Suprapubic skin (tissue), 4 donors: Measurements from ENCODE around the gene MYL12B. TPM values are rescaled to one million over a fixed set of nuclear protein-coding genes. Genes with fewer than 3 reads are reported as not detected.

Experiments used
- DNase-seq, 2 donors: peaks; one replicate each; pipeline ENCODE4 v3.0.0-alpha.2; 2019; ENCODE audit warnings: low spot score in 2 of 2
- H3K27ac ChIP-seq: fragments of 200-600 bp; sonication (generic); one replicate; pipeline ENCODE4 v1.5.1; 2019
- H3K27me3 ChIP-seq: fragments of 200-600 bp; sonication (generic); one replicate; pipeline ENCODE4 v1.5.1; 2019
- H3K36me3 ChIP-seq: fragments of 200-600 bp; sonication (generic); one replicate; pipeline ENCODE4 v1.5.1; 2019
- H3K4me1 ChIP-seq: fragments of 200-600 bp; sonication (generic); one replicate; pipeline ENCODE4 v1.5.1; 2019
- H3K4me3 ChIP-seq: fragments of 200-600 bp; sonication (generic); one replicate; pipeline ENCODE4 v1.5.1; 2019; ENCODE audit warnings: mild to moderate bottlenecking
- H3K9me3 ChIP-seq: fragments of 200-600 bp; sonication (generic); one replicate; pipeline ENCODE4 v1.5.1; 2019
- CTCF ChIP-seq, 2 donors: fragments of 200-600 bp in 1 of 2; fragments of 450-650 bp in 1 of 2; sonication (generic) in 1 of 2; IDR thresholded peaks; one replicate each; pipeline ENCODE4 v1.5.1; 2016 to 2019; ENCODE audit warnings: antibody characterized with exemption in 2 of 2, mild to moderate bottlenecking in 1 of 2, moderate library complexity in 1 of 2
- EP300 ChIP-seq: sonication (generic); formaldehyde crosslinking; IDR thresholded peaks from one replicate; pipeline ENCODE4 v1.6.1; 2017; ENCODE audit warnings: antibody characterized with exemption
- POLR2A ChIP-seq, 2 donors: fragments of 450-650 bp; IDR thresholded peaks; one replicate each; pipeline ENCODE4 v1.6.1; 2017; ENCODE audit warnings: antibody characterized with exemption in 2 of 2, mild to moderate bottlenecking in 2 of 2, moderate library complexity in 2 of 2
- POLR2AphosphoS5 ChIP-seq, 3 donors: sonication (generic); formaldehyde crosslinking; IDR thresholded peaks; one replicate each; pipeline ENCODE4 v1.6.1; 2017; ENCODE audit warnings: antibody characterized with exemption in 3 of 3
- WGBS: methylation state at CpG from one replicate; pipeline ENCODE4 v1.1.5; 2018; 5-methylcytosine and 5-hydroxymethylcytosine counted together
- total RNA-seq, 4 donors: library from RNA; depleted of rRNA; stranded (reverse); fragments of >200 nt; gene quantifications; one replicate each; pipeline ENCODE4 v1.1.0, GENCODE V29; 2016

Gene MYL12B
- total RNA-seq, 4 donors from 2014 or later = 182 to 333 (median 295) TPM

DNA sequence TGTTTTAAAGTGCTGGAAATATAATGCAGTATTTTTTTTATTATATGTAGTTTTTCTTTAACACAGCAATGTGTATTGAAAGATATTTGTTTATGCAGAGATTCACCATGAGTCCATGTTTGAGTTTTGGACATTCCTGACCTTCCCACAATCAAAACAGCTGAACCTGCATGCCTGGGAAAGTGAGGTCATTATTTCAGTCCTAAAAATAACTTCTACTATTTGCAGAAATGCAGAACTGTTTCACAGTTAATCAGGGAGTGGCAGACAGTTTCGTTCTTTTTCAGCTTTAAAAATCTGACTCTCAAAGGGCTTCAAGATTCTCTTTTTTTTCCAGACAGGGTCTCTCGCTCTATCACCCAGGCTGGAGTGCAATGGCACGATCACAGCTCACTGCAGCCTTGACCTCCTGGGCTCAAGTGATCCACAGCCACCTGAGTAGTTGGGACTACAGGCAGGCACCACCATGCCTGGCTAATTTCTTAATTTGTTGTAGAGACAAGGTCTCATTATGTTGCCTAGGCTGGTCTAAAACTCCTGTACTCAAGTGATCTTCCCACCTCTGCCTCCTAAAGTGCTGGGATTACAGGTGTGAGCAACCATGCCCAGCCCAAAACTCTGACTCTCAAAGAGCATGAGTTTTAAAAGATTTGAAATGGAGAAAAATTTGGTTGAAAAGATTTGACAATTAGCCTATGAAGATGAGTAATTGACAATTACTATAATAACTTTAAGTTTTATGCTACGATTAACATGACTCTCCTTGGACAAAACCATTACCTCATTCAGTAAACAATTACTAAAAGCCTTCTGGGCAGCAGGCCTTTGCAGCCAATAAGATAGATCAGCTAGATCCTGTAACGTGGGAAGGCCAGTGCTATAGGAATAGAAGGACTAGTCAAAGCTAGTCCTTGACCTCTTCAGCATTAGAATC is 5.0 kb upstream of the MYL12B start:
- Histone ChIP-seq H3K4me3 (no peak overlapping the region), H3K36me3 (peaks cover 55% of the 10 kb centered on the region), H3K9me3 (no peaks in the 10 kb centered on the region), H3K27ac (peak overlapping the region; percentile 17), H3K27me3 (no peaks in the 10 kb centered on the region), H3K4me1 (peaks cover 25% of the 10 kb centered on the region)
- no peak for DNase-seq
- 66% methylated on average over 5 of the region's 5 CpGs for WGBS
- TF ChIP-seq CTCF (IDR thresholded peaks at IDR 0.05) (no peak), POLR2A (IDR thresholded peaks at IDR 0.05) (no peak), POLR2AphosphoS5 (IDR thresholded peaks at IDR 0.05) (no peak), EP300 (no peak)

DNA sequence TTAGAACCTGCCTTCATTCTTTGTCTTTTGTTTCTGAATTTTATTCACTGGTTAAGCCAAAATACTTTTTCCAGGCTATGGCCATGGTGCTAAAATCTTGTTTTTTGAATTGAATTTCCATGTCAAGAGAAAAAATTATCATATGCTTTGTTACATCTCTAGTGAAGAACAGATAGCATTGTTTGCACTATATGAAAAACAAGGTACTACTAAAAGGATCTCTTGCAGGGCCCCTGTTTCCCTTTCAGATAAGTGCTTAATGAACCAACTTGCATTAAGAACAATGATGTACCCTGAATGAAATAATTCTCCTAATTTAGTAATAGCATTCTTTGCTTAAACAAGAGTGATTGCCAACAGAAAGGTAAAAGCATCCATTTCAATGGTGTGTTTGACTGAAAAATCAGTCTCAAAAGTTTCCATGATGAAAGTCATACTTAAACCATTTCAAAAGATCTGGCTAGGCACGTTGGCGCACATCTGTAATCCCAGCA is 4.3 kb upstream of the MYL12B start:
- TF ChIP-seq POLR2A (IDR thresholded peaks at IDR 0.05) (no peak), CTCF (IDR thresholded peaks at IDR 0.05) (no peak), POLR2AphosphoS5 (IDR thresholded peaks at IDR 0.05) (no peak), EP300 (no peak)
- no peak for DNase-seq
- H3K4me1 ChIP-seq = peaks cover 19% of the 10 kb centered on the region
- no peak overlapping the region for H3K27ac ChIP-seq
- H3K4me3 ChIP-seq = no peak overlapping the region
- WGBS = 96% methylated on average over 2 of the region's 2 CpGs
- H3K27me3 ChIP-seq = no peaks in the 10 kb centered on the region
- H3K36me3 ChIP-seq = peaks cover 55% of the 10 kb centered on the region
- no peaks in the 10 kb centered on the region for H3K9me3 ChIP-seq

DNA sequence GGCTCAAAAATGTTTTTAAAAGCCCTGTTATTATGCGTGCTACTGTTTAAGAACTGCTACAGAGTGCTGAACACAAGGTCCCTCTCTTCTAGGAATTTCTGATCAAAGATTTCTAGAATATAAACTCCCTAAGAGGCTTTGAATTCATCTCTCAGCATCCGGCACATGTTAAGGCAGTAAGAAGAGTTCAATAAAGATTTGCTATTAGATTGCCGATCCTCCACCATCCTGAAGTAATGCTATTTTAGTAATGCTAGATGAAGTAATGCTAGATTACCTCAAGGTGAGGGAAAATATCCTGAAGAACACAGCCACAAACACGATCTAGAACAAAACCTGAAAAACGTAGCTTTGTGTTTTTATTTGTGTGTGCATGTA is 949 bp upstream of the MYL12B start:
- TF ChIP-seq POLR2A (IDR thresholded peaks at IDR 0.05) (no peak), EP300 (peak; percentile 20)
- peaks cover 28% of the 10 kb centered on the region for H3K36me3 ChIP-seq
- H3K9me3 ChIP-seq = no peaks in the 10 kb centered on the region
- H3K4me3 ChIP-seq = peak overlapping the region; percentile 87
- no peaks in the 10 kb centered on the region for H3K27me3 ChIP-seq
- no peak for DNase-seq
- H3K27ac ChIP-seq = peak overlapping the region; percentile 96
- WGBS = 12% methylated on average over 5 of the region's 5 CpGs
- H3K4me1 ChIP-seq = peaks cover 48% of the 10 kb centered on the region

- peaks cover 56% of the 10 kb centered on the region for H3K4me1 ChIP-seq
- DNase-seq = no peak
- H3K4me3 ChIP-seq = peak overlapping the region; percentile 87
- WGBS = under 1% methylated on average over 23 of the region's 69 CpGs
- peaks cover 13% of the 10 kb centered on the region for H3K36me3 ChIP-seq
- H3K9me3 ChIP-seq = no peaks in the 10 kb centered on the region
- TF ChIP-seq POLR2A (IDR thresholded peaks at IDR 0.05) (no peak), EP300 (no peak), CTCF (IDR thresholded peaks at IDR 0.05) (no peak), POLR2AphosphoS5 (IDR thresholded peaks at IDR 0.05) (no peak)
- peak overlapping the region; percentile 96 for H3K27ac ChIP-seq
- H3K27me3 ChIP-seq = no peaks in the 10 kb centered on the region
These were observed 550 bp downstream of the MYL12B start for GRCh38 chr18:3262234-3263131.

DNA sequence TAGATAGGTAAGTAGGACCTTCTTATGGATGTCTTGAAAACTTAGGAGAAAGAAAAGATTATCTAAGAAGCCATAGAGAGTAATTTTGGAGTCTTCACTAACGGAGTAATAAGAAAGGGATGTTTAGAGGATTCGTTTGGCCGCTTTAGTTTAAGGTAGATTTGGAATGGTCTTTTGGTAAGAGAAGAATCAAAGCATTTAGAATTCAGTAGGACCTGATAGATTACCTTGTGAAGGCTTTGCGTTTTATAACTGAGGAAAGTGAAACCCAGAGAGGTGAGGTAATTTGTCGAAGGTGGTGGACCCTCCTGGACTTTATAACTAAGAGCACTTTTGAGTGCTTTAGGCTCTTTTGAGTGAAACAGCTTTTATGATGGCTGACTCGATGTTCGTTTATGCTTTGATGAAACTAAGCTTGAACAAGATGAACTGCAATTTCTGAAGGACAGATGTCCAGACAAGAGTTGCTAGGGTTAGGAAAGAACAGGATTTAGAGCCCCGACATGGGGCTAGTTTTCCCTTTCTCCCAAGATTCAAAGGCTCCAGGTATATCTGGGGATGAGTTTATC is 1.3 kb downstream of the MYL12B start:
- no peaks in the 10 kb centered on the region for H3K27me3 ChIP-seq
- peaks cover 5% of the 10 kb centered on the region for H3K36me3 ChIP-seq
- no peaks in the 10 kb centered on the region for H3K9me3 ChIP-seq
- TF ChIP-seq CTCF (IDR thresholded peaks at IDR 0.05) (no peak), POLR2AphosphoS5 (IDR thresholded peaks at IDR 0.05) (no peak), POLR2A (IDR thresholded peaks at IDR 0.05) (no peak), EP300 (no peak)
- H3K4me1 ChIP-seq = peaks cover 63% of the 10 kb centered on the region
- no peak for DNase-seq
- WGBS = 12% methylated on average over 8 of the region's 8 CpGs
- peak overlapping the region; percentile 96 for H3K27ac ChIP-seq
- H3K4me3 ChIP-seq = peak overlapping the region; percentile 87
